Osteocyte (in vitro differentiated cells): Measurements from ENCODE around the gene PTPN12. TPM values are rescaled to one million over a fixed set of nuclear protein-coding genes. Genes with fewer than 3 reads are reported as not detected.
"Not testable (repeated sequence)": the region's sequence is repeated elsewhere in the genome, so short reads cannot be mapped to it uniquely, and the experiment has no call there.

Source experiments
- DNase-seq: peaks from one replicate; pipeline ENCODE4 v3.0.0; 2021; ENCODE audit warnings: mixed read lengths; ENCODE audit not compliant: unreplicated experiment; ENCODE audit errors: extremely low spot score
- H3K27ac Mint-ChIP-seq: one replicate; pipeline ENCODE4 v1.8.0; 2021; ENCODE audit warnings: mild to moderate bottlenecking, mixed read lengths; ENCODE audit not compliant: unreplicated experiment
- H3K27me3 Mint-ChIP-seq: one replicate; pipeline ENCODE4 v1.8.0; 2021; ENCODE audit warnings: mixed read lengths; ENCODE audit not compliant: unreplicated experiment
- H3K36me3 Mint-ChIP-seq: one replicate; pipeline ENCODE4 v1.8.0; 2021; ENCODE audit warnings: mixed read lengths; ENCODE audit not compliant: unreplicated experiment
- H3K4me1 Mint-ChIP-seq: one replicate; pipeline ENCODE4 v1.8.0; 2021; ENCODE audit warnings: mixed read lengths; ENCODE audit not compliant: unreplicated experiment
- H3K4me3 Mint-ChIP-seq: one replicate; pipeline ENCODE4 v1.8.0; 2021; ENCODE audit warnings: mild to moderate bottlenecking, moderate library complexity, mixed read lengths; ENCODE audit not compliant: unreplicated experiment
- H3K9me3 Mint-ChIP-seq: one replicate; pipeline ENCODE4 v1.8.0; 2021; ENCODE audit warnings: mixed read lengths; ENCODE audit not compliant: unreplicated experiment
- total RNA-seq: library from RNA; stranded (reverse); gene quantifications from 2 replicates; pipeline ENCODE4 v1.2.1, GENCODE V29; 2021
- TF ChIP-seq, protein P1 (sequence below): fragments of 200-600 bp; sonication (generic); IDR thresholded peaks from 2 replicates; pipeline ENCODE4 v1.5.0; 2021; ENCODE audit warnings: antibody characterized with exemption, mild to moderate bottlenecking, moderate library complexity

PTPN12 gene
- total RNA-seq, 1 donor from 2014 or later: 85.4 TPM

DNA sequence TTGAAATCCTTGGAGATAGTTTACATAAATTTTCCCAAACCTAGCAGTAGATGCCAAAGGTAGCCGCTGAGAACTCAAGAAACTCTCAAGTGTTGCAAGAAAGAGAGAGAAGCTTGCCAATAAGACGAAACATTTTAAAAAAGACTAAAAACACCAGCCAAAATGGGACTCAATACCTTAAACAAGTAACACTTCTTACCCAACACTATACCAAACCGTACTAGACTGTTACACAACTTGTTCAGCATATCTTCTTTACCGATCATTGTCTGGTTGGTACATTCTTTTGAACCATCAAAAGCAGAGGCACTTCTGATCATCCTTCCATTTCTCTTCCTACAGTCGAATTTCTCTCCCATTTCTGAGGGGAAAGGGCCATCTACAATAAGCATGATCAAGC lies 4.8 kb upstream of the PTPN12 start:
- H3K36me3 Mint-ChIP-seq: no peaks in the 10 kb centered on the region
- no peak overlapping the region for H3K4me3 Mint-ChIP-seq
- DNase-seq: no peak
- no peaks in the 10 kb centered on the region for H3K27me3 Mint-ChIP-seq
- H3K27ac Mint-ChIP-seq: no peak overlapping the region
- H3K4me1 Mint-ChIP-seq: no peaks in the 10 kb centered on the region
- TF ChIP-seq, protein P1, sequence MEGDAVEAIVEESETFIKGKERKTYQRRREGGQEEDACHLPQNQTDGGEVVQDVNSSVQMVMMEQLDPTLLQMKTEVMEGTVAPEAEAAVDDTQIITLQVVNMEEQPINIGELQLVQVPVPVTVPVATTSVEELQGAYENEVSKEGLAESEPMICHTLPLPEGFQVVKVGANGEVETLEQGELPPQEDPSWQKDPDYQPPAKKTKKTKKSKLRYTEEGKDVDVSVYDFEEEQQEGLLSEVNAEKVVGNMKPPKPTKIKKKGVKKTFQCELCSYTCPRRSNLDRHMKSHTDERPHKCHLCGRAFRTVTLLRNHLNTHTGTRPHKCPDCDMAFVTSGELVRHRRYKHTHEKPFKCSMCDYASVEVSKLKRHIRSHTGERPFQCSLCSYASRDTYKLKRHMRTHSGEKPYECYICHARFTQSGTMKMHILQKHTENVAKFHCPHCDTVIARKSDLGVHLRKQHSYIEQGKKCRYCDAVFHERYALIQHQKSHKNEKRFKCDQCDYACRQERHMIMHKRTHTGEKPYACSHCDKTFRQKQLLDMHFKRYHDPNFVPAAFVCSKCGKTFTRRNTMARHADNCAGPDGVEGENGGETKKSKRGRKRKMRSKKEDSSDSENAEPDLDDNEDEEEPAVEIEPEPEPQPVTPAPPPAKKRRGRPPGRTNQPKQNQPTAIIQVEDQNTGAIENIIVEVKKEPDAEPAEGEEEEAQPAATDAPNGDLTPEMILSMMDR: no peak
- no peaks in the 10 kb centered on the region for H3K9me3 Mint-ChIP-seq

GRCh38 chr7:77532732-77533131 lies 4.4 kb upstream of the PTPN12 start:
- not testable (repeated sequence) for H3K4me3 Mint-ChIP-seq, H3K27me3 Mint-ChIP-seq, H3K9me3 Mint-ChIP-seq, H3K27ac Mint-ChIP-seq, H3K36me3 Mint-ChIP-seq, DNase-seq, H3K4me1 Mint-ChIP-seq

DNA sequence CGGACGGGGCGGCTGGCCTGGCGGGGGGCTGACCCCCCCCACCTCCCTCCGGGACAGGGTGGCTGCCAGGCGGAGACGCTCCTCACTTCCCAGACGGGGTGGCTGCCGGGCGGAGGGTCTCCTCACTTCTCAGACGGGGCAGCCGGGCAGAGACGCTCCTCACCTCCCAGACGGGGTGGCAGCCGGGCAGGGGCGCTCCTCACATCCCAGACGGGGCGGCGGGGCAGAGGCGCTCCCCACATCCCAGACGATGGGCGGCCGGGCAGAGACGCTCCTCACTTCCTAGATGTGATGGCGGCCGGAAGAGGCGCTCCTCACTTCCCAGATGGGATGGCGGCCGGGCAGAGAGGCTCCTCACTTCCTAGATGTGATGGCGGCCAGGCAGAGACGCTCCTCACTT lies 3.0 kb upstream of the PTPN12 start:
- H3K9me3 Mint-ChIP-seq, H3K4me1 Mint-ChIP-seq, H3K36me3 Mint-ChIP-seq, DNase-seq, H3K4me3 Mint-ChIP-seq, H3K27ac Mint-ChIP-seq, H3K27me3 Mint-ChIP-seq: not testable (repeated sequence)

DNA sequence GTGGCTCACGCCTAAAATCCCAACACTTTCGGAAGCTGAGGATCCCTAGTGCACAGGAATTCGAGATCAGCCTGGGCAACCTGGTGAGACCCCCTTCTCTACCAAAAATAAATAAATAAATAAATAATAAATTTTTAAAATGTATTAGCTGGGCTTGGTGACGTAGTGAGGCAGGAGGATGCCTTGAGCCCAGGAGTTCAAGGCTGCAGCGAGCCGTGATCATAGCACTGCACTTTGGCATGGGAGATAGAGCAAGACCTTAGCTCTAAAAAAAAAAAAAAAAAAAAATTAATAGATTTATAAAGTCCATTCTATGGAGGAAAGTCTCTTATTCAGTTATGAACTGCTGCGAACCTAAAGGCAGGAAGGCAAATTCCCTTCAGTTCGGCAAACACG lies 1.1 kb upstream of the PTPN12 start:
- no peak for DNase-seq
- peak overlapping the region; percentile 94 for H3K27ac Mint-ChIP-seq
- H3K4me1 Mint-ChIP-seq: peaks cover 23% of the 10 kb centered on the region
- no peaks in the 10 kb centered on the region for H3K27me3 Mint-ChIP-seq
- H3K4me3 Mint-ChIP-seq: peak overlapping the region; percentile 94
- H3K36me3 Mint-ChIP-seq: no peaks in the 10 kb centered on the region
- TF ChIP-seq, protein P1: no peak
- no peaks in the 10 kb centered on the region for H3K9me3 Mint-ChIP-seq

DNA sequence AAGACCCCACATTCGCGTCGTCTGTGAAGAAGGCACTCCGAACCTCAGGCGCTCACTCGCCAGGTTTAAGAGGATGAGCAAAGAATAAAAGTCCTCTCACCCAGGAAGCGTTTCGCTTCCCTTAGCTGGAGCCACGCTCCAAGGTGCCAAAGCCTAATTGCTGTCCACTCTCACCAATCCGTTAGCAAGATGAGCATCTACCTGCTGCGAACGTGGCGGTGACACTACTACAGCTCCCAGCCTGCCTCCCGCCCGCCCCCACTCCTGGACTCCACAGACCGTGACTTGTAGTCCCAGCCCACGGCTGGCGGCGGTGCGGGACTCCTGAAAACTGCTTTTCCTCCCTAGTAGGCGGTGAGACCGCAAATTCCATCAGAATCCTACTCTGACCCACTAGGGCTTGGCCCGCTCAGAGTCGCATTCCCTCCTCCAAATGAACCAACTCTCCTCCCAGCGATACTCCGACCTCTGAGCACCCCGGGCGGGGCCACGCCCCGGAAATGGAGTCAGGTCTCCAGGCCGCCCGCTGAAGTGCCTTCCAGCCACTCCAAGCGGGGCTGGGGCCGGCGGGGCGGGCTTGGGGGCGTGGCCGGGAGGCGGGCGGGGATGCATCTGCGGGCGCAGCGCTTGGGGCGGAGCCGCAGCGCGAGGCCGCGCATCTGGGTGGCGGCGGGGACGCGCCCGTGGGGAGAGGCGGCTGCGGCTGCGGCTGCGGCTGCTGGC lies 521 bp upstream of the PTPN12 start:
- H3K4me3 Mint-ChIP-seq: peak overlapping the region; percentile 94
- H3K27ac Mint-ChIP-seq: peak overlapping the region; percentile 94
- no peaks in the 10 kb centered on the region for H3K36me3 Mint-ChIP-seq
- TF ChIP-seq, protein P1: no peak
- H3K9me3 Mint-ChIP-seq: no peaks in the 10 kb centered on the region
- no peaks in the 10 kb centered on the region for H3K27me3 Mint-ChIP-seq
- peaks cover 28% of the 10 kb centered on the region for H3K4me1 Mint-ChIP-seq
- peak; percentile 99 for DNase-seq

GRCh38 chr7:77537778-77538280 lies 734 bp downstream of the PTPN12 start:
- DNase-seq: no peak
- Mint-ChIP-seq H3K4me3 (peak overlapping the region; percentile 85), H3K27ac (peak overlapping the region; percentile 94), H3K4me1 (peaks cover 41% of the 10 kb centered on the region), H3K9me3 (no peaks in the 10 kb centered on the region), H3K27me3 (no peaks in the 10 kb centered on the region), H3K36me3 (no peaks in the 10 kb centered on the region)
- TF ChIP-seq, protein P1: no peak
